HG03095 (cell line): ENCODE data around the gene FOXJ3.

Experiments
- ATAC-seq: cut with Tn5 transposase; IDR thresholded peaks from one replicate; pipeline ENCODE4 v1.9.1; 2021; ENCODE audit warnings: moderate library complexity; ENCODE audit not compliant: unreplicated experiment

Gene FOXJ3

DNA sequence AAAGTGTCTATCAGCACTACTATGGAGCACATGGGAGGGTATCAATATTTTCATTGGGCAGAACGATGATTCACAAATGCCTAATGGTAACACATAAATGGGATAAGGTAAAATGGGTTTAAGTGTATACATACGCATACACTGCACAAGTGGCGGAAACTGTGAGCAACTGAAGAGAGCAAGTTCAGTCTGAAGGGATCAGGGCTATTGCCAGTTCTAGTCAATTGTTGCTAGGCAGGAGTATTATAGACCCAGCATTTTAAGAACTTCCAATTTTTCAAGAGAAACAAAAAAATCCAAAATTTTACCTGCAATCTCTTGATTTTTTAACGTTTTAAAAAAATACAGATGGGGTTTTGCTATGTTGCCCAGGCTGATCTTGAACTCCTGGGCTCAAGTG is 23.1 kb downstream of the FOXJ3 start:
- ATAC-seq: no peak

DNA sequence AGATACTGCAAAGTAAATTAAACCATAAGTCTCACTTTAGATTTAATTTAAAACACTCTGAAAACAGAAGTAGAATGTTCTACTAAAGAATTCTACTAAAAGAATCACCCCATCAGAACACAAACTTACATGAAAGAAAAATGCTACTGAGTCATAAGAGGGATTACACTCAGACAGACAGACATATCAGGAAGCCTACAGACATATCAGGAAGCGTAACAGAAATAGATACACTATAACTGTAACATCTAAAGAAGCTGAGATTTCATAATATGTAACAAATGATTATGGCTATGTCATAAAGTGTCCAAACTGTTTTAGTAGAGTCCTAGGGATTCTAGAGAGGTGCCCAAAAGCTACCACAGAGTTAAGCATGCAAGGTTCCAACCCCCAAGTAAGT is 23.9 kb downstream of the FOXJ3 start:
- ATAC-seq: no peak

DNA sequence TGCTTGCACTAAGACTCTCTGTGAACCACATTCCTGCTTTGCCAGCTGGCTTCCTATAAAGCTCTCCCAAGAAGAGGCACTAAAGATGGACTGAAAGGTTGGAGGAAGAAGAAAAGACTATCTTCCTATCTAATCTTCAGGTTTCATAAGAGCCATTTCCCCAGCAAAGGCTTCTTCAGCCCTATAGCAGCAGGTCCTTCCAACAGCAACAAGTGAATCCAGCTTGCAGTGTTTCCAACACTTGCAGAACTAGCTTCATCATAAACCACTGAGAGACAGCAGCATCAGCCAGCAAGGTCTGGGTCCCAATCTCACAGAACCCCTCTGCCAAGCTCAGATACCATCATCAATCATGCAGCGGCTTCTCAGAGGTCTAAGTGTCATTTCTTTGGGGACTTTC is 28.1 kb downstream of the FOXJ3 start:
- ATAC-seq: no peak

DNA sequence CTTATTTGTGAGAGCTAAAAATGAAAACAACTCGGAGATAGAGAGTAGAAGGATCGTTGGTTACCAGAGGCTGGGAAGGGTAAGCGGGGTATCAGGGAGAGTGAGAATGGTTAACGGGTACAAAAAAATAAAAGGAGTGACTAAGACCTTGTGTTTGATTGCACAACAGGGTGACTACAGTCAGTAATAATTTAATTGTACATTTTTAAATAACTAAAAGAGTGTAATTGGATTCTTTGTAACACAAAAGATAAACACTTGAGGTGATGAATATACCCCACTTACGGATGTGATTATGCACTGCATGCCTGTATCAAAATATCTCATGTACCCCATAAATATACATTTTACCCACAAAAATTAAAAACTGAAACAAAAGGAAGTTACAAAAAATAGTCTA is 29.4 kb downstream of the FOXJ3 start:
- no peak for ATAC-seq

DNA sequence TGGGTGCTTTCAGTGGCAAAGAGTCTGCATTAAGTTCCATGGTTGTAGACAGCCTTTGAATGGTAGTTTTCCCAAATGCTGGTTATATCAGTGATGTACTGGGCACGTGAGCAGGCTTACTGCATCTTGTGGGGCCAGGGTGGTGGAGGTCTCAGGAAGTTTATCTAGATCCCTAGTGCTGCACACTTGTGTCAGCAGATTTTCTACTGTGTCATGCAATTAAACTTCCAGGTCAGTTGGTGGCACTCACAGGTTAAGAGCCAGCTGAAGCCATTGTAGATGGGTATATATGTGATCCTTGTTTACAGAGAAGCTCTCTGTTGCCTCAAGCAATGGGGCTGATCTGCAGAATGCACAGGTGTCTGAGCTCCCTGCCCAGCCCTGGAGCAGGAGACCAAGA is 33.0 kb downstream of the FOXJ3 start:
- ATAC-seq: no peak

DNA sequence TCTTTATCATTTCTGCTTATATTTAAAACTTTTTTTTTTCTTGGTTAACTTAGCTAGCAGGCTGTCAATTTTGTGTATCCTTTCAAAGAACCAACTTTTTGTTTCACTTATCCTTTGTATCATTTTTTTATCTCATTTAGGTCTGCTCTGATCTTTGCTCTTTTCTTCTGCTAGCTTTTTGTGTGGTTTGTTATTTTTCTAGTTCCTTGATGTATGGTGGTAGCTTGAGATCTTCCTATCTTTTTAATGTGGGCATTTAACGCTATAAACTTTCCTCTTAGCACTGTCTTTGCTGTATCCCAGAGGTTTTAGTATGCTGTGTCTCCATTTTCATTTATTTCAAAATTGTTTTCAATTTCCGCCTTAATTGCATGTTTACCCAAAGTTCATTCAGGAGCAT is 36.5 kb downstream of the FOXJ3 start:
- no peak for ATAC-seq

DNA sequence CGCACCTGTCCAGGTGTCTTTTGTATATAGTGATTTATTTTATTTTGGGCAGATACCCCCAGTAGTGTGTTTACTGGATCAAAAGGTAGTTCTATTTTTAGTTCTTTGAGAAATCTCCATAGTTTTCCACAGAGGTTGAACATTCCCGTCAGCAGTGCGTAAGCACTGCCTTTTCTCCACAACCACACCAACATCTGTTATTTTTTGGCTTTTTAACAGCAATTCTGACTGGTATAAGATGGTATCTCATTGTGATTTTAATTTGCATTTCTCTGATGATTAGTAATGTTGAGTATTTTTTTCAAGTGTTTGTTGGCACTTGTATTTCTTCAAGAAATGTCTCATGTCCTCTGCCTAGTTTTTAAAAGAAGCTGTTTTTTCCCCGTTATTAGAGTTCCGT is 39.2 kb downstream of the FOXJ3 start:
- ATAC-seq: no peak

DNA sequence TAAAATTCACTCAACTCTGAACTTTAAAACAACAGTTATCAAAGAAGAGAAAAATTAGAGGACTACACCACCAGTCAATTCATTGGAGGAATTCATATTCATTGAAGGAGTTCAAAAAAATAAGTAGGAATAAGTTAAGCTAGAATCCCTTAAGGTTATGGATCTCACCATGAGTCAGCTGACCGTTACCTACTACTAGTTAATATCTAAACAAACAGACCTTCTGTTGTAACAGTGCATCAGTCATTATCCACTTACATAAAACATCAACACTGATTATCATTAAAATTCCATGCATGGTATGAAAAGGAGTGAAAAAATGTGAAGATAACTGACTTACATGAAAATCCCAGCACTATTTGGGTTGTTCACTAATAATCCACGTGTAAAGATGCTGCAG is 44.9 kb downstream of the FOXJ3 start:
- no peak for ATAC-seq

DNA sequence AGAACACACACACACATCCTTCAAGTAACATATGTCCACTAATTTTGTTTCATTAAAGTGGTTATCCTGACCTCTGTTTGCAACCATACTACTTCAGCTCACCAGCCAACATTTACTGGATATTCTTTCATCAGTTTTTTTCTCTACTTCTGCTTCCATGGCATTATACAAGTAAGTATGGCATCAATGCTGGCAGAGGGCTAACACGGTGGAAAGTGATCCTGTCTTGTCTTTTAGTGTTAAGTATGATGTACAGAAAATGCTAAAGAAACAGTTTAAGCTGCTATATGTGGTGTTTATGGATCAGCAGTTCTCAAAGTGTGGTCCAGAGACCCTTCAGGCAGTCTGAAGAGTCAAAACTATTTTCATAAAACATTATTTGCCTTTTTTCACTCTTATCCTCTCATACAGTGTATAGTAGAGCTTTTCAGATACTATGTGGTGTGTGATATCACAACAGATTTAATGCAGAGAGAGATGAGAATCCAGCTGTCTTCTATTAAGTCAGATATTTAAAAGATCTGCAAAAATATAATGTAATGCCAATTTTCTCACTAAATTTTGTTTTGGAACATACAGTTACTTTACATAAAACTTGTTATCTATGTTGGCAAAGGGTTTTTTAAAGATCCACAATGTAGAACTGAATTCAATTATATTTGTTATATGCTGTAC is 46.6 kb downstream of the FOXJ3 start:
- no peak for ATAC-seq

DNA sequence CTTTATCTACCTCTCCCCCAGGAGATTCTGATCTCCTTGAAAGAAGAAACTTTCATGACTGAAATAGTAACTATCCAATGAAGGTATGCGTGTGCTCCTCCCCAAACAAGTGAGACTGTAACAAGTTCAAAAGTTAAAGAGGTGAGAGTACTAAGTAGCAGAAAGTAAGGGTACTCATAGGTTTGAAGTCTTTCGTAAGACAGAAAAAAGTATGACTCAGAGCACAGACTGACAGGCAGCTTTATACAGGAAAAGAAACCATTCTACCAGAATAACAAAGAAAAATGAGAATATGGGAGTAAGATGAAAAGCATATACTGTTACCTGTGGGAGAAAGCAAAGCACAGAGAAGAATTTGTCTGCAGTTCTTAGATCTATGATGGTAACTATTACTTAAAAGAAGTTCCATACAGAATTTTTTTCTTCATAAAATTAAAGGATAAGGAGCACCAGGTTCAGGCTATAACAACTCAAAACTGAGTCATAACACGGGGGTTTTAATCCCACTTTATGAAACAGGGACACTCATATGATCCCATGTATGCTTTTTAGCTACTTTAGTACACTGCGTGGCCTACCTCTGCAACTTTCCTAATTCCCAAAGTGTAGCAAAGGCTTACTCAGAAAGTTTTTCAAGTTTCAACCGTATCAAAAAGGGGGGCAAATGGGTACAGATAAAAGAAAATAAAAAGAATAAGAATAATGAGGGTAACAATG is 52.0 kb downstream of the FOXJ3 start:
- ATAC-seq: no peak

DNA sequence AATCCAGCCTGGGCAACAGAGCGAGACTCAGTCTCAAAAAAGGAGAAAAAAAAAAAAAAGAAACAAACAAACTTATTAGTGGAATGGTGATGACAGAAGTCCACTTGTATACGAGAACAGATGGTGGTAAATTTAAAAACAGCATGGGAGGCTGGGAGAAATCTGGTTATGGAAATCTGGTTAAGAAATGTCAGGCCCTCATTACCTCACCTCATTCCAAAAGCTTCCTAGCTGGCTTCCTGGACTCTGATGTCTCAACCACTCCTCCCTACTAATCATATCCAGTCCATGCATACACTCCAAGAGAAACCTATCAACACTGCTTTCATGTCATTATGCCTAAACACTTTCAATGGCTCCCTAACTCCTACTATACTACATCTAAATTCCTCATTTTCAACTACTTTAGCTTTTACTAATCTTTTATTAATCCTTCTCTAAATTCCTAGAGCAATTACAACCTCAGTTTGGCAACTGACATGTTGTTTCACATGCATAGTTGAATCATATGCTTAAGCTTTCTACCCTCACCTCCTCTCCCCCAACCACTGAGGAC is 52.9 kb downstream of the FOXJ3 start:
- no peak for ATAC-seq

DNA sequence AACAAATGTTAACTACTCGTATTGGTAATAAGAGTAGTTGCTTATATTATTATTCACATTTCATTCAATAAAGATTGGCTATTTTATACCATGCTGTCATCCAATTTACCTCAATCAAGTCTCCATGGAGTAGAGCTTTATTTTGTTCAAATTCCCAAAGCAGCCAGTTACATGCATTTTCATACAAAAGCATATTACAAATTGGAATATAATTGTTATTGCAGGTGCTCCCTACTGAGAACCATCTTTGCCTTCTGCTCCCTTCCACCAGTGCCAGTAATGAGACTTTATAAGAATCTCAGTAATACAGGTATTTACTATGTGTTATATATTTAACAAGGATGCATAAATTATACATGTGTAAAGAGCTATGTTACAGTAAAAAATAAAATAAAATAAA is 54.2 kb downstream of the FOXJ3 start:
- no peak for ATAC-seq

DNA sequence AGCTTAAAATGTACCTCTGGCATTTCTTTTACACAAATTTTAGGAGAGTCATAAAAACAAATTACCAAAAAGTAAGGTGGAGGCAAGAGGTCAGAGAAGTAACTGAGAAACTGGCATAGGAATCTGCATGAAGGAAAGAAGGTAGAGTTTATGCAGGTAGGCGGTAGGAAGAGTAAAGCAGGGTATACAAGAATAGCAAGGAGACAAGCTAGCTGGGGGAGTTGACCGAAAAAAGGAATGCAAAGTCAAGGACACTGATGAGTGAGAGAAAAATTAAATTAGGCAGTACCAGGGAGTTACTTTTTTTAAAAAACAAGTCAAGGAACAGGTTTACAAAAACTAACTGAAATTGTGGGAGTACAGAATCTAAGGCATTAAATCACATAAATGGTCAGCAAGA is 56.0 kb downstream of the FOXJ3 start:
- no peak for ATAC-seq

DNA sequence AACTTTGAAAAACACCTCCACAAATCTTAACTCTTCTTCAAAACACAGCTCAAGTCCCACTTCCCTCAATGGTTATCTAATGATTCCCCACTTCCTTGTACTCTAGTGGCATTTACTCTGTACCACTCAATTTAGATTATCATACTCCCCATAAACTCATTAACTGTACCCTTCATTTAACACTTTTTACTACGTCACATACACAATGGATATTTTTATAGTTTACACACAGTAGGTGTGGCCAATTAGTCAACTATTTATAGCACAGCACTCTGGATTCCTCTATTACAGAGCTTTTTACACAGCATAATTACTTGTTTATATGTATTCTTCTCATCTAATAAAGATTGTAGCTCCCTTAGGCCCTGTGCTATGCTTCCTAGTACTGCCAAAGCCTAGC is 62.1 kb downstream of the FOXJ3 start:
- no peak for ATAC-seq

DNA sequence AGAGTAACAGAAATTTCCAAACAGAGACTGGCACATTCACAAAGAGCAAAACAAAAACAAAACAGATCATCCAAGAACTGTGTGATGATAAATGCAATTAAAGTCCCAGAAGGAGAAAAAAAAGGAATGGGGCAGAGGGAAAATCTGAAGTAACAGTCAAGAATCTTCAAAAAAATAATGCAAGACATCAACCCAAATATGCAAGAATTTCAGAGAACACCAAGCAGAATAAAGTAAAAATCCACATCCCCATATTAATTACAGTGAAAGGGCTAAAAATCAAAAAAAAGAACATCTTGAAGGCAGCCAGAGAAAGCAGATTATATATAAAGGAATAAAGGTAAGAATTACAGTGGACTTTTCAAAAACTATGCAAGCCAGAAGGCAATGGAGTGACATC is 67.1 kb downstream of the FOXJ3 start:
- ATAC-seq: no peak

DNA sequence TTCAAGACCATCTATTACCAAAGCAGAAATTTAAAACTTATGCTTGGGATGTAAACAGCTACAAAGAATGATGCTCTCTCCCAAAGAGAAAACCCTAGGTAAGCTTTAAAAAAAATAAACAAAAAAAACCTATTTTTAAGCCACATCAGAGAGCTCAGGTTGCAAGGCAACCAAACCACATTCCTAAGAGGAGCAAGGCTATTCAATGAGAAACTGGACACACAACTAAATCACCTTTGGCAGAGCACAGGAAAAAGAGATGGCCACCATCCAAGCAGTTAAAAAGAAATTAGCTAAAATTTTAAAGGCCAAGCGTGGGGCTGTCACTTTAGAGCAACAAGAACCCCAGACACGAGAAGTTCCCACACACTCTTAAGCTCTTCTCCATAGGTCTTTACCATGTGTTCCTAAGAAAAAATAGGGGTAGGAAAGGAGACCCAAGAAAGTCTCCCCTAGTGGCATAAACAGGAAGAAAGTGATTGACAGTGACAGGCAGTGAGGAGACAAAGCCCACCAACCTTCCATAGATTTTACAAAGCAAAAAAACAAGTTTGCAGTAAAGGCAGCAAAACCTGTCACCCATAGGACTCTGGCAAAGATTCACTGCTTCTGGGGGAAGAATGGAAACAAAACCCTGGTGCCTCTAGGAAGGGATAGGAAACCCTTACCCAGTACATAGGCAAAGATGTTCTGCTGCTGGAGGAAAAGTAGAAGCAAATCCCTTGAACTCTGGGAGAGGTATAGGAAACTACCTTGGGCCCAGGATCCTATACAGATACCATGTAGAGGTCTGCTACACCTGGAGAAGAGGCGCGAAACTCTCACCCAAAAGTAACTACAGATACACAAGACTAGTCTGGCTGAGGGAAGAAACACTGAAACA is 68.5 kb downstream of the FOXJ3 start:
- ATAC-seq: no peak

DNA sequence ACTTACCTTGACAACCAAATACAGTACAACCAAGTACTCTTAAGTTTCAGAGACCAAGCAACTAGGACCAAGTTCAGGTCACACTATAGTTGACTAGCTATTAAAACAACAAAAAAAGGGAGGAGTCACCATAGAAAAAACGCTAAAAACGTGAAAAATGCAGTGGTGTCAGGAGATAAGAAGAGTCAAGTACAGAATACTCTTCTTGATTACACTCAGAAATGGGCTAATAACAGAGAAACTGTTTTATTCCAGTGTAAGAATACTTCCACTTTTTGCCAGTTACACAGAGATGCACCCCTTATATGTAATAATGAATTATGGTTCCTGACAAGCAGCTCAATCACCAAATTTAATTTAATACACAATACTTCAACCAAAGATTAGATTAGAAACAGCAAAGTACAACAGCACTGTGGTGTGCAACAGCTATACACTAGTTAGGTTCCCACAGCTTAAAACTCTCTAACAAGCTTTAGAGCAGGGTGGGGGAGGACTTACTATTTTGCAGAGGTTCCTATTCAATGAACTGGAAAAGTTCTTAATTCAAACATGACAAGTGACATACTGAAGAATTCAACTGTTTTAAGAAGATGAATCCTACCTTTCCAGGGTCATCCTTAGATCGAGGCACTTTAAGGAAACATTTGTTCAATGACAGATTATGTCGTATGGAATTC is 70.4 kb downstream of the FOXJ3 start:
- ATAC-seq: no peak

DNA sequence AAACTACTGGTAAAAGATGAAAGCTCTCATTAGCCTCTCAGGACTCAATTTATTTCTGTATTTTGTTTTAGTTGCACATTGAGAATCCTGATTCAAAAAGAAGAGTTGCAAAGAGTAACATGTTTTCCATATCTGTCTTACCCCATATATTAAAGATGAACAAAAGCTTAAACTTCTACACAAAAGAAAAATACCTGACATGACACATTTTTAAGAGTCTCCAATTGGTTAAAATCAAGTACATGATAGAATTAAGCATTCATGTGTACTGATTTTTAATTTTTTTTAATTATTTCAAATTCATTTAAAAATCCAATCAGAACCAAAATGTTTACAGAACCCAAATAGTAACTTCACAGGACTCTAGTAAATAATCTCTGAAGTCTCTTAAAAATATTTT is 72.0 kb downstream of the FOXJ3 start:
- ATAC-seq: no peak

DNA sequence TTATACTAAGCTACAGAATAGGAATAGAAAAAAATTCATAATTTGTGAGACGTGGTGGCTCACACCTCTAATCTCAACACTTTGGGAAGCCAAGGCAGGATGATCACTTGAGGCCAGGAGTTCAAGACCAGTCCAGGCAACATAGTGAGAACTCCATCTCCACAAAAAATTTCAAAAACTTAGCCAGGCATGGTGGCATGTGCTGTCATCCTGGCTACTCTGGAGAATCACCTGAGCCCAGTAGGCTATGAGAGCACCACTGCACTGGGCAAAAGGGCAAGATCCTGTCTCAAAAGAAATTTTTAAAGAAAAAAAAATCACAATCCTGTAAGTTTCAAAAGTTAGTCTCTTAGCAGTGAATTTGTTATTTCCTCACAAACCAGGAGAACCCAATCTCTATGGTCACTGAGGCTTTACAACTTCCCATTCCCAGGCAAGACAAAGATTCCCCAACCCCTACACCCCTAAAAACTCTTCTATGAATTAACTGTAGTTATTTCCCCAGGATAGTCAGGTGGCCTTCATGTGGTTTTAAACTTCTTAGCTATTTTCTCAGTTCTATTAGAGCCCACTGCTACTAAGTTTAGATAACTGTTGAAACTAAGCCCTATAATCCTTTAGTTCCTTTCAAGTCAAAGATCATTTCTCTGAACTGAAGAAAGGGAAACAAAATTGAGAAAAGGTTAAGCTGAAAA is 74.5 kb downstream of the FOXJ3 start:
- ATAC-seq: no peak

DNA sequence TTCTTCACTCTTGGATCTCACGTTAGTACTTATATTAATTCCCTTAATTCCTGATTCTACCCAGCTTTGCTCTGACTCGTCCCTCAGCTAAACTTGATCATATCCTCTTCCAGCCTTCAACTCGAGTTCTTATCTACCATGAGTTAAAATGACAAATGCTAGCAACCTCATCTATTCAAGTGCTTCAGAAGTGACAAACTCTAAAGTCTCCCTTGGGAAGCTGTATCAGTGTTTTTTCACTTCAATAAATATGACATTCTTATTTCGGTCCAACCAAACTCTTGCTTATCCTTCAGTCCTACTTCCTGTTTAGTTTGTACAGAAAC is 75.3 kb downstream of the FOXJ3 start:
- no peak for ATAC-seq
